ENCODE data around the gene OVCA2.

OVCA2 gene

GRCh38 chr17:2071024-2071385, 29.2 kb downstream of the OVCA2 start:
- in situ Hi-C loops (cut with HindIII; ENCODE audit: low sequenced_read_pairs): no loop called here
- no peak overlapping the region for H3K4me3 ChIP-seq (ENCODE audit: low read depth, low read length)
- no peak for TF ChIP-seq CTCF (IDR thresholded peaks at IDR 0.05; ENCODE audit: low read depth, low read length, missing control alignments)
- DNase-seq (ENCODE audit: low read depth): no peak

- no peak for DNase-seq (ENCODE audit: low read depth)
These were observed 29.8 kb downstream of the OVCA2 start for GRCh38 chr17:2071455-2072281.

GRCh38 chr17:2074919-2075318, 33.1 kb downstream of the OVCA2 start:
- in situ Hi-C loops (cut with HindIII; ENCODE audit: low sequenced_read_pairs): loop anchor here (25.0 kb wide), 1 partner anchor 187 kb away; no protein-coding TSS in a partner anchor

More at GRCh38 chr17:2071455-2072281, 29.8 kb downstream of the OVCA2 start:
- TF ChIP-seq CTCF (IDR thresholded peaks at IDR 0.05; ENCODE audit: low read depth, low read length, missing control alignments): no peak
- in situ Hi-C loops (cut with HindIII; ENCODE audit: low sequenced_read_pairs): no loop called here
- no peak overlapping the region for H3K4me3 ChIP-seq (ENCODE audit: low read depth, low read length)

GRCh38 chr17:2075336-2076086, 33.7 kb downstream of the OVCA2 start:
- no peak for TF ChIP-seq CTCF (IDR thresholded peaks at IDR 0.05; ENCODE audit: low read depth, low read length, missing control alignments)
- DNase-seq (ENCODE audit: low read depth): no peak
- in situ Hi-C loops (cut with HindIII; ENCODE audit: low sequenced_read_pairs): loop anchor here (25.0 kb wide), 1 partner anchor 187 kb away; no protein-coding TSS in a partner anchor
- no peak overlapping the region for H3K4me3 ChIP-seq (ENCODE audit: low read depth, low read length)

More at GRCh38 chr17:2074919-2075318, 33.1 kb downstream of the OVCA2 start:
- no peak for DNase-seq (ENCODE audit: low read depth)
- H3K4me3 ChIP-seq (ENCODE audit: low read depth, low read length): no peak overlapping the region
- TF ChIP-seq CTCF (IDR thresholded peaks at IDR 0.05; ENCODE audit: low read depth, low read length, missing control alignments): no peak

- H3K4me3 ChIP-seq (ENCODE audit: low read depth, low read length): no peak overlapping the region
- no peak for DNase-seq (ENCODE audit: low read depth)
- no peak for TF ChIP-seq CTCF (IDR thresholded peaks at IDR 0.05; ENCODE audit: low read depth, low read length, missing control alignments)
- in situ Hi-C loops (cut with HindIII; ENCODE audit: low sequenced_read_pairs): loop anchor here (25.0 kb wide), 1 partner anchor 186 kb away; no protein-coding TSS in a partner anchor
These were observed 34.5 kb downstream of the OVCA2 start for GRCh38 chr17:2076087-2076984.

GRCh38 chr17:2077040-2077439, 35.2 kb downstream of the OVCA2 start:
- in situ Hi-C loops (cut with HindIII; ENCODE audit: low sequenced_read_pairs): loop anchor here (25.0 kb wide), 1 partner anchor 185 kb away; no protein-coding TSS in a partner anchor
- no peak for DNase-seq (ENCODE audit: low read depth)
- no peak for TF ChIP-seq CTCF (IDR thresholded peaks at IDR 0.05; ENCODE audit: low read depth, low read length, missing control alignments)
- no peak overlapping the region for H3K4me3 ChIP-seq (ENCODE audit: low read depth, low read length)
